Right cardiac atrium (tissue), 5 donors: ENCODE data around the gene CPLX3. TPM values are rescaled to one million over a fixed set of nuclear protein-coding genes. Genes with fewer than 3 reads are reported as not detected.
"Not testable (repeated sequence)": the region's sequence is repeated elsewhere in the genome, so short reads cannot be mapped to it uniquely, and the experiment has no call there.

ENCODE experiments used
- ATAC-seq, 2 donors: fragments of 200-7000 bp; cut with Tn5 transposase; one replicate each; pipeline versions ENCODE4 v1.8.0 to v1.9.1; 2020; ENCODE audit warnings: moderate library complexity in 2 of 2, mild to moderate bottlenecking in 1 of 2
- DNase-seq, 3 donors: peaks; one replicate each; pipeline ENCODE4 v3.0.0-alpha.2; 2020
- H3K27ac ChIP-seq: one replicate; pipeline ENCODE4 v1.5.1; 2013; ENCODE audit warnings: mild to moderate bottlenecking, low read length, control low read depth, moderate library complexity
- H3K27me3 ChIP-seq: one replicate; pipeline ENCODE4 v1.6.1; 2013; ENCODE audit not compliant: control insufficient read depth, insufficient read depth
- H3K4me1 ChIP-seq: one replicate; pipeline ENCODE4 v1.6.1; 2013; ENCODE audit warnings: low read length; ENCODE audit not compliant: control insufficient read depth, insufficient read depth
- H3K4me3 ChIP-seq: one replicate; pipeline ENCODE4 v1.5.1; 2013; ENCODE audit warnings: low read length, control low read depth
- H3K9me3 ChIP-seq: one replicate; pipeline ENCODE4 v1.6.1; 2013; ENCODE audit warnings: low read length; ENCODE audit not compliant: control insufficient read depth
- WGBS: extraction: QIAGEN DNeasy Blood & Tissue Kit; methylation state at CpG from one replicate; pipeline ENCODE4 v1.1.7; 2013; 5-methylcytosine and 5-hydroxymethylcytosine counted together
- intact Hi-C, 4 donors: fragments of 100-400 bp; cut with DNase I; formaldehyde crosslinking; loops; one replicate each; pipeline versions ENCODE4 v1.11.0 to v1.14.0; 2022 to 2023
- polyA plus RNA-seq: library from polyadenylated mRNA; stranded (reverse); fragments of 200-250 nt; gene quantifications from one replicate; pipeline ENCODE4 v1.2.3, GENCODE V29; 2013
- total RNA-seq, 4 donors: library from RNA; stranded (reverse); fragmentation: NEBNext Ultra II Directional; extraction: Animal tissue kit (Norgen Biotek cat#: 25700); gene quantifications; one replicate each; pipeline ENCODE4 v1.2.1, GENCODE V29; 2021
- donor health status: healthy with polysubstance abuse.
- donor health status: DM: no; HTN: yes; CAD: no.
- donor health status: DM: no; HTN: no; CAD: no.
- donor health status: DM: no; HTN: yes; CAD: no; lungs with severe emphysema.
- donor health status: DM: yes; HTN: yes; CAD: no.

Gene CPLX3
- total and polyA plus RNA-seq, 5 donors, result 13.0 to 31.0 (median 16.1) TPM

DNA sequence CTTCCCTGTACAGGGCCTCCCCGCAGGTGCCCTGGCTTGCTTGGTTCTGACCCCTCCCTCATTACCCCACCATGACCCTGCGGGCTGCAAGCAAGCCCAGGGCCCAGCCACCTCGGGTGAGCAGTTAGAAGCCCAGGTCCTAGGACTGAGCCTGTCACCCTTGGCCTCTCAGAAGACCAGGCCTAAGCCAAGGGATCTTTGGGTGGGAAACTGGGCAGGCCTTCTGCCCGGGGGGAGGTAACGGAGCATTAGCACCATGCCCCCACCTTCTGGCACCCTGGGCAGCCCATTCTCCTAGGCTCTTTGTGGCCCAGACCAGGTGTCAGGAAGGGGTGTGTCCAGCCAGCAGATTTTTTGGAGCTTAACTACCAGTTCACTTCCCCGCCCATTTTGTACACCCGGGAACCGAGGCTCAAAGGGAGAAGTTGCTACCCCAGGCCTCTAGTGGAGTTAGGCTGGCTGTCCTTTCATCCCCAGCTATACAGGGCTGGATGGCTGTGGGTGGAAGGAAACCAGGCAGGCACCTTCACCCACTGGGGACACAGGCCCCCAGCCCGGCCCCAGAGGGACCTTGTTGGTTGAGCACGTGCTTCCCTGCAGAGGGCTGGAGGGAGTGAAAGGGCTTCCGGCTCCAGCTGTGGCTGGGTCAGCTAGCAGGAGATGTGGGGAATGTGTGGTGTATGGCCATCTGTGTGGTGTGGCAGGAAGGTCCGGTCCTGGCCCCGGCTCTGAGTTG lies 43.2 kb upstream of the CPLX3 start:
- H3K4me1 ChIP-seq, result peaks cover 25% of the 10 kb centered on the region
- peak overlapping the region; percentile 96 for H3K4me3 ChIP-seq
- intact Hi-C loops, result loop anchor here in 2 of 4 donors (5.0 to 10.0 kb wide), 2 partner anchors 49 to 52 kb away; no protein-coding TSS in a partner anchor
- peak overlapping the region; percentile 61 for H3K27ac ChIP-seq
- H3K9me3 ChIP-seq, result no peaks in the 10 kb centered on the region
- 6% methylated on average over 13 of the region's 13 CpGs for WGBS
- DNase-seq, result peak in 2 of 3 donors; percentile 66 to 67
- H3K27me3 ChIP-seq, result no peaks in the 10 kb centered on the region
- ATAC-seq, result peak; percentile 1 to 2

DNA sequence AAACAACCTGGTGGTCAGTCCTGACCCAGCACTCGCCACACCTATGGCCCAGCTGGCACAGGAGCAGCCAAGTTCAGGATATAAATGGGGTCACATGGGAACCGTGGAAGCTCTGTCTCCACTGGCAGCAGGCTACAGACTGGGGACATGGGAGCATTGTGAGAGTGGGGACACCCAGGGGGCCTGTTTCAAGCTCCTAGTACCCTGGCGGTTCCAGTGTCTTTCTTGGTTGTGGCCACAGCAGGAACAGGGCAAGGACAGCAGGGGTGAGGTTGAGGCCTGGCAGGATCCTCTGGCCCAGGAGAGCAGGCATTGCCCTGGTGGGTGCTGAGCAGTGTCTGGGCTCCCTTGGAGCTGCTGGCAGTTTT lies 42.6 kb upstream of the CPLX3 start:
- Histone ChIP-seq H3K9me3 (no peaks in the 10 kb centered on the region), H3K4me1 (peaks cover 27% of the 10 kb centered on the region), H3K27ac (peak overlapping the region; percentile 26), H3K27me3 (no peaks in the 10 kb centered on the region), H3K4me3 (peak overlapping the region; percentile 17)
- ATAC-seq, result no peak
- WGBS, result 23% methylated on average over 3 of the region's 3 CpGs
- DNase-seq, result no peak
- intact Hi-C loops, result loop anchor here in 2 of 4 donors (5.0 to 10.0 kb wide), 2 partner anchors 49 to 51 kb away; no protein-coding TSS in a partner anchor

DNA sequence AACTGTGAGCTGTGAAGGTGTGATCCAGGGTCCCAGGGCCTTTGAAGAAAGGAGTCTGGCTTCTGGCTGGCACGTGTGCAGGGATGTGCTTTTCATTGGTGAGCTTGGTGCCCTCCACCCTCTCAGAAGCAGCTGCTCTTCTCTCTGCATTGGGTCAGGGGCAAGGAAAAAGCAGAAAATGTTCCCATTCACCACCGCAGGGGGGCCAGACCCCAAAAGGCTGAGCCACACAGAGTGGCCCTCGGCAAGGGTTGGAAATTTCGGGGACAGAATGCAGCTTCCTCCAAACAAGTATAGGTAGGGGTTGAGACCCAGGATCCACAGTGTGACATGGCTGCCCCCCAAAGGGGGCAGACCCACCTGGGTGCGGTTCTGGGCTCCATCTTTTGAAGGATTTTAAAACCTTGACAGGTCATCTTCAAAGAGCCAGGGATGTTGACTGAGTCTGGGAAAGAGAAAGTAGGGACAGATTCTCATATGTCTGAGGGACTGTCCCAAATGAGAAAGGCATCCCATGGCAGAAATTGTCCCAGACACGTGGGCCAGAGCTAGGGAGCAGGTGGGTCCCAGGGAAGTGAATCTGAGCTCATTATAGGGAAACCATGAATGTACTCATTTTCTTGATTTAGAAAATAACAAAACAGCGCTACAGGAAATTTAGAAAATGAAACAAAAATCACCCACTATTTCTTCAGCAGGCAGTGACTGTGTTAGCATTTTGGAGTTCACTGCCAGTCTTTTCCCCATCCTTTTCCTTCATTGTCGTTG lies 41.8 kb upstream of the CPLX3 start:
- WGBS, result 59% methylated on average over 8 of the region's 8 CpGs
- no peaks in the 10 kb centered on the region for H3K27me3 ChIP-seq
- H3K4me1 ChIP-seq, result peaks cover 29% of the 10 kb centered on the region
- intact Hi-C loops, result loop anchor here in 2 of 4 donors (5.0 to 10.0 kb wide), 2 partner anchors 48 to 50 kb away; no protein-coding TSS in a partner anchor
- ATAC-seq, result no peak
- peak in 1 of 3 donors; percentile 11 for DNase-seq
- H3K27ac ChIP-seq, result peak overlapping the region; percentile 57
- no peaks in the 10 kb centered on the region for H3K9me3 ChIP-seq
- no peak overlapping the region for H3K4me3 ChIP-seq

- ATAC-seq, result peak; percentile 10 to 27
- intact Hi-C loops, result loop anchor here in 1 of 4 donors (10.0 kb wide), 1 partner anchor 49 kb away; no protein-coding TSS in a partner anchor
- Histone ChIP-seq H3K9me3 (no peaks in the 10 kb centered on the region), H3K27ac (peak overlapping the region; percentile 53), H3K4me1 (peaks cover 35% of the 10 kb centered on the region), H3K27me3 (no peaks in the 10 kb centered on the region), H3K4me3 (no peak overlapping the region)
- peak in 2 of 3 donors; percentile 66 for DNase-seq
- 56% methylated on average over 13 of the region's 13 CpGs for WGBS
These were observed 41.0 kb upstream of the CPLX3 start for GRCh38 chr15:74785194-74786032.

- Histone ChIP-seq H3K4me1 (peaks cover 38% of the 10 kb centered on the region), H3K27ac (peak overlapping the region; percentile 85)
- not testable (repeated sequence) for ATAC-seq, H3K9me3 ChIP-seq, H3K4me3 ChIP-seq, H3K27me3 ChIP-seq
- intact Hi-C loops, result loop anchor here in 1 of 4 donors (10.0 kb wide), 1 partner anchor 49 kb away; no protein-coding TSS in a partner anchor
- 64% methylated on average over 12 of the region's 12 CpGs for WGBS
- DNase-seq, result peak in 1 of 3 donors; percentile 46
These were observed 40.3 kb upstream of the CPLX3 start for GRCh38 chr15:74786081-74786480.

- H3K27me3 ChIP-seq, result no peaks in the 10 kb centered on the region
- 33% methylated on average over 7 of the region's 7 CpGs for whole genome bisulfite sequencing
- intact Hi-C loops, result loop anchor here in 1 of 4 donors (10.0 kb wide), 1 partner anchor 48 kb away; no protein-coding TSS in a partner anchor
- H3K4me1 ChIP-seq, result peaks cover 38% of the 10 kb centered on the region
- H3K4me3 ChIP-seq, result no peak overlapping the region
- peak; percentile 72 to 85 (median 82) for DNase-seq
- peak; percentile 13 to 53 for ATAC-seq
- H3K9me3 ChIP-seq, result no peaks in the 10 kb centered on the region
- H3K27ac ChIP-seq, result peak overlapping the region; percentile 85
These were observed 39.8 kb upstream of the CPLX3 start for GRCh38 chr15:74786551-74787165.

GRCh38 chr15:74787251-74788041 lies 39.0 kb upstream of the CPLX3 start:
- H3K4me3 ChIP-seq, result no peak overlapping the region
- intact Hi-C loops, result loop anchor here in 1 of 4 donors (10.0 kb wide), 1 partner anchor 47 kb away; no protein-coding TSS in a partner anchor
- no peaks in the 10 kb centered on the region for H3K9me3 ChIP-seq
- H3K4me1 ChIP-seq, result peaks cover 46% of the 10 kb centered on the region
- H3K27ac ChIP-seq, result peak overlapping the region; percentile 85
- ATAC-seq (peak; percentile 20 to 35), DNase-seq (peak; percentile 62 to 86 (median 84))
- no peaks in the 10 kb centered on the region for H3K27me3 ChIP-seq
- WGBS, result 33% methylated on average over 13 of the region's 13 CpGs

DNA sequence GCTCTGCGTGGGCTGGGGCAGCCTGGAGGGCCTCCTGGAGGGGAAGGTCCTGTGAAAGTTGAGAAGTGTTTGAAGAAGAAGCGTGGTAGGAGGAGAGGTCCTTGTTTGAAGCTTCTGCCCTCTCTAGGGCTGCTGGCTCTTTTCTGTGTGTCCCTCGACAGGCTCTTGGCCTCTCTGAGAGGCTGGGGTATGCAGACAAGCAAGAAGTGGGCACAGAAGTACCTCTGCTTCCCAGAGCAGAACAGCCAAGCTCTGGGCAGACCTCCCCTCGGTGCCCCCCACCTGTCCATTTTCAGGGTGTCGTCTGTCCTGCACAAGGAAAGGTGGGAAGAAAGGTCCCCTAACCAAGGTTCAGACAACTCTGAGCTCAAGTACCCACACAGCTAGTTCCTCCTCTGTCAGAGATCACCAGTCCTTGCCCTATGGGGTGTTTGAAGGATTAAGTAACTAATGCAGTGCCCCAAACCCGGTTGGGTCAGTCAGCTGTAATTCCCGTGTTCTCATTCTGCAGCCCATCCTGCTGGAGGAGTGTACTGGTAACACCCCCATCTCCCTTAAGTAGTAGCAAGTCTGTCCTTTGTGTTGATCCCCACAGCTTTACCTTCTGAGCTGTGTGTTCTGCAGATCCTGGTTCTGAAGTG lies 38.3 kb upstream of the CPLX3 start:
- no peaks in the 10 kb centered on the region for H3K27me3 ChIP-seq
- ATAC-seq (no peak), DNase-seq (no peak)
- H3K4me1 ChIP-seq, result peaks cover 44% of the 10 kb centered on the region
- H3K4me3 ChIP-seq, result no peak overlapping the region
- intact Hi-C loops, result loop anchor here in 1 of 4 donors (10.0 kb wide), 1 partner anchor 47 kb away; no protein-coding TSS in a partner anchor
- H3K27ac ChIP-seq, result peak overlapping the region; percentile 85
- no peaks in the 10 kb centered on the region for H3K9me3 ChIP-seq
- 47% methylated on average over 7 of the region's 7 CpGs for WGBS

GRCh38 chr15:74788683-74789151 lies 37.7 kb upstream of the CPLX3 start:
- ATAC-seq, result no peak
- intact Hi-C loops, result loop anchor here in 1 of 4 donors (10.0 kb wide), 1 partner anchor 46 kb away; no protein-coding TSS in a partner anchor
- Histone ChIP-seq H3K9me3 (no peaks in the 10 kb centered on the region), H3K4me1 (peaks cover 40% of the 10 kb centered on the region), H3K27me3 (no peaks in the 10 kb centered on the region), H3K27ac (peak overlapping the region; percentile 85), H3K4me3 (no peak overlapping the region)
- DNase-seq, result peak in 1 of 3 donors; percentile 54
- WGBS, result 63% methylated on average over 9 of the region's 9 CpGs
